ENCODE data around the gene ST3GAL4.
"Not testable (repeated sequence)": the region's sequence is repeated elsewhere in the genome, so short reads cannot be mapped to it uniquely, and the experiment has no call there.

The ST3GAL4 gene

GRCh38 chr11:126368336-126369119, 13.0 kb downstream of the ST3GAL4 start:
- not testable (repeated sequence) for H3K27ac Mint-ChIP-seq, DNase-seq, H3K27me3 Mint-ChIP-seq, H3K9me3 Mint-ChIP-seq, H3K36me3 Mint-ChIP-seq, H3K4me3 Mint-ChIP-seq
- peaks cover 5 to 29% of the 10 kb centered on the region in 2 donors for H3K4me1 Mint-ChIP-seq
- peak in 1 of 2 donors; percentile 31 for ATAC-seq (replicated peaks)

- no peak for ATAC-seq (replicated peaks)
- H3K27ac Mint-ChIP-seq: no peak overlapping the region
- H3K27me3 Mint-ChIP-seq: no peaks in the 10 kb centered on the region
- H3K4me3 Mint-ChIP-seq: no peak overlapping the region
- no peaks in the 10 kb centered on the region for H3K9me3 Mint-ChIP-seq
- DNase-seq: no peak
- H3K4me1 Mint-ChIP-seq: peaks cover 5 to 29% of the 10 kb centered on the region in 2 donors
- no peaks in the 10 kb centered on the region for H3K36me3 Mint-ChIP-seq
Observed at GRCh38 chr11:126370016-126370415, 14.5 kb downstream of the ST3GAL4 start.

- no peak for DNase-seq
- no peaks in the 10 kb centered on the region for H3K9me3 Mint-ChIP-seq
- no peak overlapping the region for H3K4me3 Mint-ChIP-seq
- H3K4me1 Mint-ChIP-seq: peaks cover 5 to 22% of the 10 kb centered on the region in 2 donors
- no peaks in the 10 kb centered on the region for H3K27me3 Mint-ChIP-seq
- ATAC-seq (replicated peaks): no peak
- H3K36me3 Mint-ChIP-seq: no peaks in the 10 kb centered on the region
- no peak overlapping the region for H3K27ac Mint-ChIP-seq
Observed at GRCh38 chr11:126371595-126371994, 16.1 kb downstream of the ST3GAL4 start.

GRCh38 chr11:126373389-126374066, 18.0 kb downstream of the ST3GAL4 start:
- not testable (repeated sequence) for H3K4me1 Mint-ChIP-seq; H3K9me3 Mint-ChIP-seq; ATAC-seq (replicated peaks); H3K4me3 Mint-ChIP-seq; H3K27me3 Mint-ChIP-seq; DNase-seq; H3K27ac Mint-ChIP-seq; H3K36me3 Mint-ChIP-seq

- H3K4me3 Mint-ChIP-seq; H3K27ac Mint-ChIP-seq; H3K36me3 Mint-ChIP-seq; H3K27me3 Mint-ChIP-seq; ATAC-seq (replicated peaks); DNase-seq; H3K4me1 Mint-ChIP-seq; H3K9me3 Mint-ChIP-seq: not testable (repeated sequence)
Observed at GRCh38 chr11:126374562-126375300, 19.2 kb downstream of the ST3GAL4 start.

GRCh38 chr11:126375726-126376125, 20.2 kb downstream of the ST3GAL4 start:
- Mint-ChIP-seq H3K27me3 (no peaks in the 10 kb centered on the region), H3K27ac (no peak overlapping the region), H3K4me3 (no peak overlapping the region), H3K4me1 (peaks cover 0 to 5% of the 10 kb centered on the region in 2 donors), H3K9me3 (no peaks in the 10 kb centered on the region), H3K36me3 (no peaks in the 10 kb centered on the region)
- ATAC-seq (replicated peaks) (no peak), DNase-seq (no peak)

GRCh38 chr11:126378763-126379162, 23.3 kb downstream of the ST3GAL4 start:
- no peak for ATAC-seq (replicated peaks)
- no peaks in the 10 kb centered on the region for H3K36me3 Mint-ChIP-seq
- H3K27ac Mint-ChIP-seq: no peak overlapping the region
- no peaks in the 10 kb centered on the region for H3K4me1 Mint-ChIP-seq
- DNase-seq: no peak
- no peak overlapping the region for H3K4me3 Mint-ChIP-seq
- H3K27me3 Mint-ChIP-seq: no peaks in the 10 kb centered on the region
- no peaks in the 10 kb centered on the region for H3K9me3 Mint-ChIP-seq

GRCh38 chr11:126380909-126381308, 25.4 kb downstream of the ST3GAL4 start:
- ATAC-seq (replicated peaks) (no peak), DNase-seq (no peak)
- Mint-ChIP-seq H3K27ac (no peak overlapping the region), H3K9me3 (no peaks in the 10 kb centered on the region), H3K4me1 (no peaks in the 10 kb centered on the region), H3K4me3 (no peak overlapping the region), H3K36me3 (no peaks in the 10 kb centered on the region), H3K27me3 (no peaks in the 10 kb centered on the region)

GRCh38 chr11:126381960-126382359, 26.5 kb downstream of the ST3GAL4 start:
- not testable (repeated sequence) for H3K9me3 Mint-ChIP-seq; H3K4me3 Mint-ChIP-seq; DNase-seq; H3K36me3 Mint-ChIP-seq; ATAC-seq (replicated peaks); H3K27me3 Mint-ChIP-seq; H3K4me1 Mint-ChIP-seq; H3K27ac Mint-ChIP-seq

GRCh38 chr11:126382641-126383040, 27.2 kb downstream of the ST3GAL4 start:
- H3K36me3 Mint-ChIP-seq; ATAC-seq (replicated peaks); H3K27ac Mint-ChIP-seq; H3K27me3 Mint-ChIP-seq; H3K4me3 Mint-ChIP-seq; DNase-seq; H3K9me3 Mint-ChIP-seq: not testable (repeated sequence)
- peaks cover 0 to 11% of the 10 kb centered on the region in 2 donors for H3K4me1 Mint-ChIP-seq

- Mint-ChIP-seq H3K4me1 (peaks cover 0 to 11% of the 10 kb centered on the region in 2 donors), H3K27ac (peak overlapping the region; percentile 59), H3K9me3 (no peaks in the 10 kb centered on the region), H3K4me3 (no peak overlapping the region), H3K36me3 (no peaks in the 10 kb centered on the region), H3K27me3 (no peaks in the 10 kb centered on the region)
- ATAC-seq (replicated peaks): no peak
- no peak for DNase-seq
Observed at GRCh38 chr11:126383339-126384335, 28.2 kb downstream of the ST3GAL4 start.

GRCh38 chr11:126384449-126385070, 29.1 kb downstream of the ST3GAL4 start:
- ATAC-seq (replicated peaks) (no peak), DNase-seq (no peak)
- Mint-ChIP-seq H3K27ac (no peak overlapping the region), H3K27me3 (no peaks in the 10 kb centered on the region), H3K9me3 (no peaks in the 10 kb centered on the region), H3K4me3 (no peak overlapping the region), H3K4me1 (peaks cover 0 to 11% of the 10 kb centered on the region in 2 donors), H3K36me3 (no peaks in the 10 kb centered on the region)

GRCh38 chr11:126385991-126386728, 30.7 kb downstream of the ST3GAL4 start:
- no peak overlapping the region for H3K27ac Mint-ChIP-seq
- DNase-seq (no peak), ATAC-seq (replicated peaks) (no peak)
- peaks cover 1% of the 10 kb centered on the region in 2 donors for H3K27me3 Mint-ChIP-seq
- no peak overlapping the region for H3K4me3 Mint-ChIP-seq
- H3K4me1 Mint-ChIP-seq: peaks cover 0 to 11% of the 10 kb centered on the region in 2 donors
- H3K36me3 Mint-ChIP-seq: no peaks in the 10 kb centered on the region
- no peaks in the 10 kb centered on the region for H3K9me3 Mint-ChIP-seq

All from stimulated activated naive B cell treated with anti-CD40 and anti-IgM and Interleukin-4, amounts not matched to agents 10 μg/mL and 1 μg/mL and 100 μg/mL, for 72 hours (primary cell).